HCT116 (cell line): ENCODE measurements around the gene ANKRD13D. TPM values are rescaled to one million over a fixed set of nuclear protein-coding genes. Genes with fewer than 3 reads are reported as not detected.
A peak's percentile ranks its signal among the peaks of the same experiment; 100 is the strongest.

ENCODE experiments used
- ATAC-seq: fragments of 200-7000 bp; cut with Tn5 transposase; 2 replicates; pipeline ENCODE4 v1.9.1; 2020; ENCODE audit warnings: mild to moderate bottlenecking, moderate library complexity
- BruUV-seq: library from RNA; stranded (reverse); fragments of 400-500 nt; replicated peaks from 2 replicates; lab custom pipeline; 2021; lab: Mats Ljungman, UMichigan
- CTCF ChIA-PET: fragments of 300-600 bp; sonication (Branson Sonifier 250); formaldehyde crosslinking; loops from one replicate; lab custom pipeline; 2021; ENCODE audit warnings: antibody characterized with exemption; lab: Charles Lee
- POLR2A ChIA-PET: fragments of 300-600, 350-600 bp; sonication (Branson Sonifier 250); formaldehyde crosslinking; loops from one replicate; lab custom pipeline; 2021; ENCODE audit warnings: antibody characterized with exemption; lab: Charles Lee
- RAD21 ChIA-PET, 2 experiments: fragments of 300-600 bp; sonication (Branson Sonifier 250); formaldehyde crosslinking; loops; one replicate each; lab custom pipeline; 2023; ENCODE audit warnings: low total read pairs in 2 of 2; ENCODE audit not compliant: uncharacterized antibody in 2 of 2, unreplicated experiment in 2 of 2, low non-redundant PET in 1 of 2; lab: Charles Lee
- DNase-seq: peaks from one replicate; pipeline ENCODE4 v3.0.0-alpha.2; 2010; ENCODE audit warnings: low read depth, low spot score
- H2AFZ ChIP-seq: fragments of 200-600 bp; shearing (Covaris generic), sonication (generic); 2 replicates; pipeline ENCODE4 v1.6.1; 2017; ENCODE audit warnings: low read depth, mixed run types, mixed read lengths, antibody characterized with exemption, low read length; ENCODE audit not compliant: poor library complexity, severe bottlenecking
- H3K27ac ChIP-seq: 2 replicates; pipeline ENCODE4 v1.5.1; 2012; ENCODE audit warnings: low read depth, low read length
- H3K27me3 ChIP-seq: fragments of 200-600 bp; sonication (generic); 2 replicates; pipeline ENCODE4 v1.6.1; 2016; ENCODE audit warnings: mixed run types, low read length, mixed read lengths; ENCODE audit not compliant: insufficient read depth
- H3K36me3 ChIP-seq, 2 experiments: fragments of 200-500 bp in 1 of 2; fragments of 200-600 bp in 1 of 2; sonication (Bioruptor generic) in 1 of 2; sonication (generic) in 1 of 2; 2 replicates each; pipeline versions ENCODE4 v1.5.1 to v1.6.1; 2014 to 2016; ENCODE audit warnings: low read length in 2 of 2, inconsistent platforms in 1 of 2, mixed read lengths in 1 of 2, mixed run types in 1 of 2; ENCODE audit not compliant: insufficient read depth in 2 of 2, control insufficient read depth in 1 of 2
- H3K4me1 ChIP-seq, 2 experiments: fragments of 200-600 bp in 1 of 2; sonication (generic) in 1 of 2; 2 replicates each; pipeline versions ENCODE4 v1.5.1 to v1.6.1; 2012 to 2017; ENCODE audit warnings: low read length in 2 of 2, inconsistent platforms in 1 of 2, mild to moderate bottlenecking in 1 of 2, mixed read lengths in 1 of 2, mixed run types in 1 of 2, moderate library complexity in 1 of 2; ENCODE audit not compliant: insufficient read depth in 2 of 2, control insufficient read depth in 1 of 2
- H3K4me2 ChIP-seq: fragments of 200-600 bp; sonication (generic); 2 replicates; pipeline ENCODE4 v1.6.1; 2017; ENCODE audit warnings: mixed run types, low read length, mixed read lengths
- H3K4me3 ChIP-seq, 2 experiments: fragments of 200-600 bp in 1 of 2; sonication (generic) in 1 of 2; replicated peaks in 1 of 2; 2 replicates each; pipeline ENCODE4 v1.5.1; 2011 to 2016; ENCODE audit warnings: low read length in 2 of 2, control low read depth in 1 of 2, low read depth in 1 of 2, mild to moderate bottlenecking in 1 of 2, mixed read lengths in 1 of 2, mixed run types in 1 of 2
- H3K79me2 ChIP-seq: fragments of 200-600 bp; sonication (generic); 2 replicates; pipeline ENCODE4 v1.6.1; 2017; ENCODE audit warnings: mild to moderate bottlenecking, mixed run types, low read length, moderate library complexity, mixed read lengths; ENCODE audit not compliant: insufficient read depth
- H3K9ac ChIP-seq: fragments of 200-600 bp; sonication (generic); 2 replicates; pipeline ENCODE4 v1.6.1; 2016; ENCODE audit warnings: low read length, mixed read lengths
- H3K9me2 ChIP-seq: fragments of 200-600 bp; sonication (generic), shearing (Covaris generic); 2 replicates; pipeline ENCODE4 v1.6.1; 2017; ENCODE audit warnings: mixed run types, mild to moderate bottlenecking, moderate library complexity; ENCODE audit not compliant: insufficient read depth
- H3K9me3 ChIP-seq, 2 experiments: fragments of 200-500 bp in 1 of 2; fragments of 200-600 bp in 1 of 2; sonication (Bioruptor generic) in 1 of 2; sonication (generic) in 1 of 2; 2 replicates each; pipeline ENCODE4 v1.6.1; 2014 to 2017; ENCODE audit warnings: low read length in 2 of 2, mixed read lengths in 2 of 2, inconsistent platforms in 1 of 2, low read depth in 1 of 2, mild to moderate bottlenecking in 1 of 2, mixed run types in 1 of 2, moderate library complexity in 1 of 2; ENCODE audit not compliant: control insufficient read depth in 1 of 2, insufficient read depth in 1 of 2
- H4K20me1 ChIP-seq: fragments of 200-600 bp; sonication (generic), shearing (Covaris generic); 2 replicates; pipeline ENCODE4 v1.6.1; 2017; ENCODE audit warnings: mixed run types, mild to moderate bottlenecking, moderate library complexity; ENCODE audit not compliant: insufficient read depth
- CBX3 ChIP-seq: IDR thresholded peaks from 2 replicates; pipeline ENCODE4 v1.6.1; 2012; ENCODE audit warnings: low read depth
- EGR1 ChIP-seq: IDR thresholded peaks from 2 replicates; pipeline ENCODE4 v1.6.1; 2012; ENCODE audit warnings: low read depth
- EZH2 ChIP-seq: fragments of 200-600 bp; sonication (generic); IDR thresholded peaks from 2 replicates; pipeline ENCODE4 v1.6.1; 2017; ENCODE audit warnings: antibody characterized with exemption, mixed run types
- JUND ChIP-seq: IDR thresholded peaks from 2 replicates; pipeline ENCODE4 v1.6.1; 2012
- POLR2AphosphoS5 ChIP-seq: IDR thresholded peaks from 2 replicates; pipeline ENCODE4 v1.6.1; 2011; ENCODE audit warnings: mild to moderate bottlenecking, low read depth, low read length, moderate library complexity
- SIN3A ChIP-seq: IDR thresholded peaks from 2 replicates; pipeline ENCODE4 v1.6.1; 2012; ENCODE audit warnings: low read depth
- ZFX ChIP-seq: fragments of 450-650 bp; IDR thresholded peaks from 2 replicates; pipeline ENCODE4 v1.6.1; 2017
- ZNF274 ChIP-seq: fragments of 200-500 bp; sonication (Bioruptor generic); IDR thresholded peaks from 2 replicates; pipeline ENCODE4 v1.6.1; 2014; ENCODE audit warnings: mild to moderate bottlenecking, low read depth, low read length, inconsistent platforms
- intact Hi-C: fragments of 100-400 bp; cut with micrococcal nuclease; formaldehyde crosslinking; loops from 2 replicates; pipeline ENCODE4 v1.10.0; 2022
- total RNA-seq: library from RNA; stranded (reverse); gene quantifications from one replicate; pipeline ENCODE4 v1.2.1, GENCODE V29; 2021; ENCODE audit not compliant: unreplicated experiment
- TF ChIP-seq, protein P1 (sequence below): IDR thresholded peaks from 2 replicates; pipeline ENCODE4 v1.6.1; 2012
- TF ChIP-seq, protein P2 (sequence below): IDR thresholded peaks from 2 replicates; pipeline ENCODE4 v1.6.1; 2011; ENCODE audit warnings: mild to moderate bottlenecking, low read length, moderate library complexity; ENCODE audit not compliant: insufficient replicate concordance; ENCODE audit errors: extremely low read depth

The ANKRD13D gene
- total RNA-seq, 1 experiment from 2014 or later, result 61.1 TPM

DNA sequence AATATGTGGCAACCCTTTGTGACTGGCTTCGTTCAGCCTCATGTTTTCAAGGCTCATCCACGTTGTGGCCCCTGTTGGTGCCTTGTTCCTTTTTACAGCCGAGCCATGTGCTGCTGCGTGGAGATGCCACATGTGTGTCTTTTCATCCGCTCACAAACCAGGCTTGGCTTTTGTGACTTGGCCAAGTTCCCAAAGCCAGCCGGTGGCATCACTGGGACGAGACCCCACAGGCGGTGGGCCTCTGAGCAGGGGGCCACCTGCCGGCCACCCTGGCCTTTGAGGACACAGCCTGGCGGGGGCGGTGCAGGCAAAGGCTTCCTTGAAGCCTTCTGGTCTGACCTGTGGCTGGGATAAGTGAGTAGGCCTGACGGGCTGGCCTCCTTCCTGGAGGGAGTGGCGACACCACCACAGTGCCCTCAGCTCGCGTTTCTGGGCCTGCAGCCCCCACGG, 12.3 kb upstream of the ANKRD13D start:
- Histone ChIP-seq H3K79me2 (peaks cover 67% of the 10 kb centered on the region), H3K27me3 (no peaks in the 10 kb centered on the region), H4K20me1 (no peaks in the 10 kb centered on the region), H3K9me3 (no peaks in the 10 kb centered on the region), H3K27ac (peak overlapping the region; percentile 57), H3K4me2 (peak overlapping the region; percentile 64), H3K4me3 (peak overlapping the region in 1 of 2 experiments; percentile 41; a peak in 1 of 4 replicates), H3K9me2 (no peaks in the 10 kb centered on the region), H3K9ac (peak overlapping the region; percentile 38; the same call in 1 of the 2 replicates), H2AFZ (no peak overlapping the region), H3K36me3 (peaks cover 9 to 24% of the 10 kb centered on the region in 2 experiments; a peak in 3 of 4 replicates), H3K4me1 (peaks cover 4 to 19% of the 10 kb centered on the region in 2 experiments)
- CTCF ChIA-PET, result interaction anchor here (1.2 kb wide), 1 partner anchor 10 kb away, joined by 5 read pairs; the partner anchor contains the start of gene GRK2
- DNase-seq (no peak), ATAC-seq (peak; percentile 20; the same call in 1 of the 2 replicates)
- BruUV-seq, result no TSS peak
- no peak for TF ChIP-seq POLR2AphosphoS5
- TF ChIP-seq EZH2, result no peak
- TF ChIP-seq EGR1, result no peak
- no peak for TF ChIP-seq SIN3A
- TF ChIP-seq JUND, result no peak
- TF ChIP-seq, protein P1, sequence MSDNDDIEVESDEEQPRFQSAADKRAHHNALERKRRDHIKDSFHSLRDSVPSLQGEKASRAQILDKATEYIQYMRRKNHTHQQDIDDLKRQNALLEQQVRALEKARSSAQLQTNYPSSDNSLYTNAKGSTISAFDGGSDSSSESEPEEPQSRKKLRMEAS, result no peak
- TF ChIP-seq ZFX, result no peak
- TF ChIP-seq, protein P2, sequence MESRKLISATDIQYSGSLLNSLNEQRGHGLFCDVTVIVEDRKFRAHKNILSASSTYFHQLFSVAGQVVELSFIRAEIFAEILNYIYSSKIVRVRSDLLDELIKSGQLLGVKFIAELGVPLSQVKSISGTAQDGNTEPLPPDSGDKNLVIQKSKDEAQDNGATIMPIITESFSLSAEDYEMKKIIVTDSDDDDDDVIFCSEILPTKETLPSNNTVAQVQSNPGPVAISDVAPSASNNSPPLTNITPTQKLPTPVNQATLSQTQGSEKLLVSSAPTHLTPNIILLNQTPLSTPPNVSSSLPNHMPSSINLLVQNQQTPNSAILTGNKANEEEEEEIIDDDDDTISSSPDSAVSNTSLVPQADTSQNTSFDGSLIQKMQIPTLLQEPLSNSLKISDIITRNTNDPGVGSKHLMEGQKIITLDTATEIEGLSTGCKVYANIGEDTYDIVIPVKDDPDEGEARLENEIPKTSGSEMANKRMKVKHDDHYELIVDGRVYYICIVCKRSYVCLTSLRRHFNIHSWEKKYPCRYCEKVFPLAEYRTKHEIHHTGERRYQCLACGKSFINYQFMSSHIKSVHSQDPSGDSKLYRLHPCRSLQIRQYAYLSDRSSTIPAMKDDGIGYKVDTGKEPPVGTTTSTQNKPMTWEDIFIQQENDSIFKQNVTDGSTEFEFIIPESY, result no peak
- no peak for TF ChIP-seq ZNF274
- TF ChIP-seq CBX3, result no peak
- RAD21 ChIA-PET, result no interaction called here
- intact Hi-C loops, result no loop called here
- POLR2A ChIA-PET, result no interaction called here
